SK-N-SH treated with all-trans-retinoic acid at 6 μM for 48 hours (cell line): ENCODE data around the gene DNASE1L1.

Experiments used
- ATAC-seq: fragments of 200-7000 bp; cut with Tn5 transposase; 3 replicates; pipeline ENCODE4 v1.9.1; 2020; ENCODE audit warnings: mild to moderate bottlenecking, moderate library complexity
- ARNTL ChIP-seq: fragments of 450-650 bp; formaldehyde crosslinking; IDR thresholded peaks from 2 replicates; pipeline ENCODE4 v1.5.0; 2020; ENCODE audit warnings: low read depth, mild to moderate bottlenecking, moderate library complexity, borderline replicate concordance
- BACH2 ChIP-seq: fragments of 250-450 bp; sonication (Bioruptor Pico); IDR thresholded peaks from 2 replicates; pipeline ENCODE4 v1.9.0; 2021; ENCODE audit warnings: mild to moderate bottlenecking, borderline replicate concordance
- CSDC2 ChIP-seq: fragments of 250-450 bp; sonication (Bioruptor Pico); IDR thresholded peaks from 2 replicates; pipeline ENCODE4 v1.5.0; 2020; ENCODE audit warnings: mild to moderate bottlenecking, moderate library complexity
- GLIS3 ChIP-seq: fragments of 250-450 bp; sonication (Bioruptor Pico); IDR thresholded peaks from 2 replicates; pipeline ENCODE4 v1.5.0; 2020; ENCODE audit warnings: mild to moderate bottlenecking, moderate library complexity
- OSR1 ChIP-seq: fragments of 250-450 bp; sonication (Bioruptor Pico); IDR thresholded peaks from 2 replicates; pipeline ENCODE4 v1.8.0; 2022; ENCODE audit warnings: moderate library complexity, mild to moderate bottlenecking, inconsistent platforms
- PPARA ChIP-seq: fragments of 250-450 bp; sonication (Bioruptor Pico); IDR thresholded peaks from 2 replicates; pipeline ENCODE4 v1.5.0; 2020; ENCODE audit warnings: mild to moderate bottlenecking, borderline replicate concordance
- RARB ChIP-seq: fragments of 250-450 bp; sonication (Bioruptor Pico); IDR thresholded peaks from 2 replicates; pipeline ENCODE4 v1.8.0; 2021; ENCODE audit warnings: mild to moderate bottlenecking, moderate library complexity
- SNAI2 ChIP-seq: fragments of 250-450 bp; sonication (Bioruptor Pico); IDR thresholded peaks from 2 replicates; pipeline ENCODE4 v1.5.0; 2020; ENCODE audit warnings: mild to moderate bottlenecking, moderate library complexity
- TCF4 ChIP-seq: fragments of 250-450 bp; sonication (Bioruptor Pico); IDR thresholded peaks from 2 replicates; pipeline ENCODE4 v1.8.0; 2021; ENCODE audit warnings: mild to moderate bottlenecking, moderate library complexity, borderline replicate concordance
- TOX ChIP-seq: fragments of 250-450 bp; sonication (Bioruptor Pico); IDR thresholded peaks from 2 replicates; pipeline ENCODE4 v1.8.0; 2021; ENCODE audit warnings: mild to moderate bottlenecking, moderate library complexity, borderline replicate concordance
- ZC3H10 ChIP-seq: fragments of 250-450 bp; sonication (Bioruptor Pico); IDR thresholded peaks from 2 replicates; pipeline ENCODE4 v1.5.1; 2021; ENCODE audit warnings: mild to moderate bottlenecking, moderate library complexity
- ZFP3 ChIP-seq: fragments of 250-450 bp; sonication (Bioruptor Pico); IDR thresholded peaks from 2 replicates; pipeline ENCODE4 v1.5.0; 2020; ENCODE audit warnings: mild to moderate bottlenecking, moderate library complexity
- ZNF565 ChIP-seq: fragments of 450-650 bp; formaldehyde crosslinking; conservative IDR thresholded peaks from 2 replicates; pipeline ENCODE4 v1.5.0; 2020; ENCODE audit warnings: low read depth, mild to moderate bottlenecking, moderate library complexity
- ZNF70 ChIP-seq: fragments of 450-650 bp; formaldehyde crosslinking; IDR thresholded peaks from 2 replicates; pipeline ENCODE4 v1.5.0; 2020; ENCODE audit warnings: mild to moderate bottlenecking, moderate library complexity
- ZNF8 ChIP-seq: fragments of 450-650 bp; formaldehyde crosslinking; IDR thresholded peaks from 2 replicates; pipeline ENCODE4 v1.5.0; 2020; ENCODE audit warnings: mild to moderate bottlenecking, moderate library complexity
- TF ChIP-seq, protein P1 (sequence below): fragments of 250-450 bp; sonication (Bioruptor Pico); IDR thresholded peaks from 2 replicates; pipeline ENCODE4 v1.5.1; 2020; ENCODE audit warnings: low read depth, mild to moderate bottlenecking, moderate library complexity
- TF ChIP-seq, protein P2 (sequence below): fragments of 250-450 bp; sonication (Bioruptor Pico); IDR thresholded peaks from 2 replicates; pipeline ENCODE4 v1.8.0; 2021; ENCODE audit warnings: low read depth, mild to moderate bottlenecking, moderate library complexity, borderline replicate concordance
- TF ChIP-seq, protein P3 (sequence below): fragments of 250-450 bp; sonication (Bioruptor Pico); IDR thresholded peaks from 2 replicates; pipeline ENCODE4 v1.5.0; 2020; ENCODE audit warnings: mild to moderate bottlenecking, moderate library complexity
- TF ChIP-seq, protein P4 (sequence below): fragments of 250-450 bp; sonication (Bioruptor Pico); IDR thresholded peaks from 2 replicates; pipeline ENCODE4 v1.5.1; 2021; ENCODE audit warnings: mild to moderate bottlenecking, moderate library complexity

Gene DNASE1L1

DNA sequence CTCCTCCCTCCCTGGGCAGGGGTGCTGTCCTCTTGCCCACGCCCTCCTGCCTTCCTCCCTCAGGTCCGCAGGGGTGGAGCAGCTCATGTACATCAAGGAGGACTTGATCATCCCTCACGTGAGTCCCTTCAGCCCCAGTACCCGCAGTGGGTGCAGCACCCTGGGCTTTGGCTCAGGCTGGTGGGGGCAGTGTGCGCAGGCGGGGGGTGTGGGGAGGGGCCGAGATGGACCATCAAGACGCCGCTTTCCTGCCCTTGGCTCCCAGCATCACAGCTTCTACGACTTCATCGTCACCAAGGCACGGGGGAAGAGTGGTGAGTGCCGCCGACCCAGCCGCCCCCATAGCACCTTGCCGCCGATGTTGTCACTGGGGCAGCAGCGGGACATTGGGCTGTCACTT lies 40.6 kb upstream of the DNASE1L1 start:
- TF ChIP-seq TCF4 (no peak), ZNF70 (CRISPR knock-in tag) (no peak), ZNF8 (CRISPR knock-in tag) (no peak), SNAI2 (CRISPR knock-in tag) (no peak), BACH2 (no peak), GLIS3 (CRISPR knock-in tag) (no peak), TOX (CRISPR knock-in tag) (no peak), ZNF565 (CRISPR knock-in tag) (no peak), RARB (CRISPR knock-in tag) (no peak), ARNTL (CRISPR knock-in tag) (no peak), ZFP3 (CRISPR knock-in tag) (no peak), CSDC2 (CRISPR knock-in tag) (no peak), OSR1 (CRISPR knock-in tag) (no peak)
- TF ChIP-seq, protein P1, sequence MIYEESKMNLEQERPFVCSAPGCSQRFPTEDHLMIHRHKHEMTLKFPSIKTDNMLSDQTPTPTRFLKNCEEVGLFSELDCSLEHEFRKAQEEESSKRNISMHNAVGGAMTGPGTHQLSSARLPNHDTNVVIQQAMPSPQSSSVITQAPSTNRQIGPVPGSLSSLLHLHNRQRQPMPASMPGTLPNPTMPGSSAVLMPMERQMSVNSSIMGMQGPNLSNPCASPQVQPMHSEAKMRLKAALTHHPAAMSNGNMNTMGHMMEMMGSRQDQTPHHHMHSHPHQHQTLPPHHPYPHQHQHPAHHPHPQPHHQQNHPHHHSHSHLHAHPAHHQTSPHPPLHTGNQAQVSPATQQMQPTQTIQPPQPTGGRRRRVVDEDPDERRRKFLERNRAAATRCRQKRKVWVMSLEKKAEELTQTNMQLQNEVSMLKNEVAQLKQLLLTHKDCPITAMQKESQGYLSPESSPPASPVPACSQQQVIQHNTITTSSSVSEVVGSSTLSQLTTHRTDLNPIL (CRISPR knock-in tag), result no peak
- TF ChIP-seq, protein P2, sequence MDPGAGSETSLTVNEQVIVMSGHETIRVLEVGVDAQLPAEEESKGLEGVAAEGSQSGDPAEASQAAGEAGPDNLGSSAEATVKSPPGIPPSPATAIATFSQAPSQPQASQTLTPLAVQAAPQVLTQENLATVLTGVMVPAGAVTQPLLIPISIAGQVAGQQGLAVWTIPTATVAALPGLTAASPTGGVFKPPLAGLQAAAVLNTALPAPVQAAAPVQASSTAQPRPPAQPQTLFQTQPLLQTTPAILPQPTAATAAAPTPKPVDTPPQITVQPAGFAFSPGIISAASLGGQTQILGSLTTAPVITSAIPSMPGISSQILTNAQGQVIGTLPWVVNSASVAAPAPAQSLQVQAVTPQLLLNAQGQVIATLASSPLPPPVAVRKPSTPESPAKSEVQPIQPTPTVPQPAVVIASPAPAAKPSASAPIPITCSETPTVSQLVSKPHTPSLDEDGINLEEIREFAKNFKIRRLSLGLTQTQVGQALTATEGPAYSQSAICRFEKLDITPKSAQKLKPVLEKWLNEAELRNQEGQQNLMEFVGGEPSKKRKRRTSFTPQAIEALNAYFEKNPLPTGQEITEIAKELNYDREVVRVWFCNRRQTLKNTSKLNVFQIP (CRISPR knock-in tag), result no peak
- TF ChIP-seq, protein P3, sequence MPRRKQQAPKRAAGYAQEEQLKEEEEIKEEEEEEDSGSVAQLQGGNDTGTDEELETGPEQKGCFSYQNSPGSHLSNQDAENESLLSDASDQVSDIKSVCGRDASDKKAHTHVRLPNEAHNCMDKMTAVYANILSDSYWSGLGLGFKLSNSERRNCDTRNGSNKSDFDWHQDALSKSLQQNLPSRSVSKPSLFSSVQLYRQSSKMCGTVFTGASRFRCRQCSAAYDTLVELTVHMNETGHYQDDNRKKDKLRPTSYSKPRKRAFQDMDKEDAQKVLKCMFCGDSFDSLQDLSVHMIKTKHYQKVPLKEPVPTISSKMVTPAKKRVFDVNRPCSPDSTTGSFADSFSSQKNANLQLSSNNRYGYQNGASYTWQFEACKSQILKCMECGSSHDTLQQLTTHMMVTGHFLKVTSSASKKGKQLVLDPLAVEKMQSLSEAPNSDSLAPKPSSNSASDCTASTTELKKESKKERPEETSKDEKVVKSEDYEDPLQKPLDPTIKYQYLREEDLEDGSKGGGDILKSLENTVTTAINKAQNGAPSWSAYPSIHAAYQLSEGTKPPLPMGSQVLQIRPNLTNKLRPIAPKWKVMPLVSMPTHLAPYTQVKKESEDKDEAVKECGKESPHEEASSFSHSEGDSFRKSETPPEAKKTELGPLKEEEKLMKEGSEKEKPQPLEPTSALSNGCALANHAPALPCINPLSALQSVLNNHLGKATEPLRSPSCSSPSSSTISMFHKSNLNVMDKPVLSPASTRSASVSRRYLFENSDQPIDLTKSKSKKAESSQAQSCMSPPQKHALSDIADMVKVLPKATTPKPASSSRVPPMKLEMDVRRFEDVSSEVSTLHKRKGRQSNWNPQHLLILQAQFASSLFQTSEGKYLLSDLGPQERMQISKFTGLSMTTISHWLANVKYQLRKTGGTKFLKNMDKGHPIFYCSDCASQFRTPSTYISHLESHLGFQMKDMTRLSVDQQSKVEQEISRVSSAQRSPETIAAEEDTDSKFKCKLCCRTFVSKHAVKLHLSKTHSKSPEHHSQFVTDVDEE (CRISPR knock-in tag), result no peak
- TF ChIP-seq, all 23 proteins: peak for 0
- no peak for ATAC-seq

DNA sequence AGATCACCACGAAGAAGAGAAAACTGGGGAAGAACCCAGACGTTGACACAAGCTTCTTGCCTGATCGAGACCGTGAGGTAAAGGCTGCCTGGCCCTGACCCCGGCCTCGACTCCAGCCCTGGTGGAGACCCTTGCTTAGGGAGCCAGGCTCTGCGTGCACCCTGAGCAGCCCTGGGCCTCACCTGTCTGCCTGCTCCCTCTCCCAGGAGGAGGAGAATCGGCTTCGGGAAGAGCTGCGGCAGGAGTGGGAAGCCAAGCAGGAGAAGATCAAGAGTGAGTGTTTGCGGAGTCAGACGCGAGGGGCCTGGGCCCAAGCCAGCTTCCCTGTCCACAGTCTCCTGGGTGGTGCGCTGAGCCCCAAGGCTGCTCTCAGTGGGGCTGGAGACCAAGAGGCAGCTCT lies 39.4 kb upstream of the DNASE1L1 start:
- TF ChIP-seq ZC3H10 (CRISPR knock-in tag) (no peak), TOX (CRISPR knock-in tag) (no peak), RARB (CRISPR knock-in tag) (no peak), OSR1 (CRISPR knock-in tag) (no peak), ZNF565 (CRISPR knock-in tag) (no peak), PPARA (CRISPR knock-in tag) (no peak), BACH2 (no peak)
- TF ChIP-seq, protein P4, sequence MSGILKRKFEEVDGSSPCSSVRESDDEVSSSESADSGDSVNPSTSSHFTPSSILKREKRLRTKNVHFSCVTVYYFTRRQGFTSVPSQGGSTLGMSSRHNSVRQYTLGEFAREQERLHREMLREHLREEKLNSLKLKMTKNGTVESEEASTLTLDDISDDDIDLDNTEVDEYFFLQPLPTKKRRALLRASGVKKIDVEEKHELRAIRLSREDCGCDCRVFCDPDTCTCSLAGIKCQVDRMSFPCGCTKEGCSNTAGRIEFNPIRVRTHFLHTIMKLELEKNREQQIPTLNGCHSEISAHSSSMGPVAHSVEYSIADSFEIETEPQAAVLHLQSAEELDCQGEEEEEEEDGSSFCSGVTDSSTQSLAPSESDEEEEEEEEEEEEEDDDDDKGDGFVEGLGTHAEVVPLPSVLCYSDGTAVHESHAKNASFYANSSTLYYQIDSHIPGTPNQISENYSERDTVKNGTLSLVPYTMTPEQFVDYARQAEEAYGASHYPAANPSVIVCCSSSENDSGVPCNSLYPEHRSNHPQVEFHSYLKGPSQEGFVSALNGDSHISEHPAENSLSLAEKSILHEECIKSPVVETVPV (CRISPR knock-in tag), result no peak
- TF ChIP-seq, protein P1 (CRISPR knock-in tag), result no peak
- TF ChIP-seq, protein P3 (CRISPR knock-in tag), result no peak
- ATAC-seq, result no peak
